ELR (cell line): ENCODE measurements around the gene OR4D9.
A peak's percentile ranks its signal among the peaks of the same experiment; 100 is the strongest.

ENCODE experiments used
- DNase-seq: peaks from one replicate; pipeline ENCODE4 v3.0.0-alpha.2; 2015; ENCODE audit warnings: low read depth

Gene OR4D9

GRCh38 chr11:59550842-59551658, 39.7 kb downstream of the OR4D9 start:
- peak; percentile 96 for DNase-seq

DNA sequence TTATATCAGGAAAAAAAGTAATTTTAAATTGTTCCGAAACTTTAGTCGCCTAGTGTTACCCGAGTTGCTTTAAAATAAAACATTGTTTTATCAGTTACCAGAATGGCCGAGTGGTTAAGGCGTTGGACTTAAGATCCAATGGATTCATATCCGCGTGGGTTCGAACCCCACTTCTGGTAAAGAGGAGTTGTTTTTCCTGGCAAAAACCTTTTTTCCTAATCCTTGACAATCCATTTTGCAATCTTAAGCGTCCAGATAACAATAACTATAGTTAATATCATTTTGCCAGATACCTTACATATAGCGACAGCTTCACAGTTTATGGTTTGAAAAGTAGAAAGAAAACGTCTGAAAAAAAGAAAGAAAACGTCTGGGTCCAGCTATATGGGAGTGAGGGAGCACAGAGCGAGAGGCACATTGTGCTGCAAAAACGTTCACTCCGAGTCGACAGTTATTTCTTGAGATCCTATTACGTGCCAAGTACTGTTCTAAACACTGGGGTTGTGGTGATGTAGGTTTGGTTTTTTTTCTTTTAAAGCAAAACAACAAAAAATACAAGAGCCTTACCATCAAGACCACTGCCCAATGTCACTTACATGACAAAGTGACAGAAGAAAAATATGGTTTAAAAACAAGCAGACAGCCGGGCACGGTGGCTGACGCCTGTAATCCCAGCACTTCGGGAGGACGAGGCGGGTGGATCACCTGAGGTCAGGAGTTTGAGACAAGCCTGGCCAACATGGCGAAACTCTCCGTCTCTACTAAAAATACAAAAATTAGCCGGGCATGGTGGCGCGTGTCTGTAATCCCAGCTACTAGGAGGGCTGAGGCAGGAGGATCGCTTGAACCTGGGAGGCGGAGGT, 40.6 kb downstream of the OR4D9 start:
- DNase-seq = peak; percentile 89

- no peak for DNase-seq
These were observed 41.5 kb downstream of the OR4D9 start for GRCh38 chr11:59552844-59553243.

GRCh38 chr11:59553323-59553722, 42.0 kb downstream of the OR4D9 start:
- DNase-seq = no peak

GRCh38 chr11:59555601-59556114, 44.3 kb downstream of the OR4D9 start:
- DNase-seq = peak; percentile 42

- DNase-seq = peak; percentile 93
These were observed 45.0 kb downstream of the OR4D9 start for GRCh38 chr11:59556115-59556916.

DNA sequence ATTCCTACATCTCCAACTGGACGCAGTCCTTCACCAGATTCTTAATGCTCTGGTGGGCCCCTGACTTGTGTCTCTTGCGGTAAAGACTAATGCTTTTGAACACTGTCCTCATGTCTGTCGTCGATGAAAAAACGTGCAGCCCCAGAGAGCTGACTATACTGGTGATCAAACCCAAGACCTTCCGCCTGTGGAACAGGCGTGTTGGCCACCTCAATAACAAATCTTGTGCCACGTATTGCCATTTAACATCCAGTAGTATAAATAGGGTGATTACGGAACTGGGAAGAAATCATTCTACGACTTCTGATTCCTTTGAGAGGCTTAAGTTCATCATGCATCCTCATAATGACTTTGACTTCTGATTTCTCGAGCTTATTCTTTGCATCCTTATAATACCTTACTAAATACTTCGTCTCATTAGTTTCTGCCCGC, 45.6 kb downstream of the OR4D9 start:
- DNase-seq = peak; percentile 65

GRCh38 chr11:59558270-59558643, 46.9 kb downstream of the OR4D9 start:
- DNase-seq = no peak

DNA sequence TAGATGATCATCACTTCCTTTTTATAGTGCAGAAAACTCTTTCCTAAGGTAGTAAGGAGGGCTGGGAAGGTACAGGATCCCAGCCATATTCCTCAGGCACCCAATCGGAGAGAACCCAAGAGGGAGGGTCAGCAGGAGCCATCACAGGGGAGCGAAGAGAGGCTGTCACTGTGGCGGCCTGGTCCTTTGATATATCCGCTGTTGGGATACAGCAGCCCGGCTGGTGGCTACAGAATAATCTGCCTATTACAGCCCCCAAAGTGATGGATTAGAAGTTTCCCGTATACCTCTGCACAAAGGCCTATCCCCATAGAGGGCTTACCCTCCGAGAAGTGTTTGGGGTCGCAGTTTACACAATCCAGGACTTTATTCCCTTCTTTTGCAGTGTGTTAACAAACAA, 48.5 kb downstream of the OR4D9 start:
- no peak for DNase-seq

DNA sequence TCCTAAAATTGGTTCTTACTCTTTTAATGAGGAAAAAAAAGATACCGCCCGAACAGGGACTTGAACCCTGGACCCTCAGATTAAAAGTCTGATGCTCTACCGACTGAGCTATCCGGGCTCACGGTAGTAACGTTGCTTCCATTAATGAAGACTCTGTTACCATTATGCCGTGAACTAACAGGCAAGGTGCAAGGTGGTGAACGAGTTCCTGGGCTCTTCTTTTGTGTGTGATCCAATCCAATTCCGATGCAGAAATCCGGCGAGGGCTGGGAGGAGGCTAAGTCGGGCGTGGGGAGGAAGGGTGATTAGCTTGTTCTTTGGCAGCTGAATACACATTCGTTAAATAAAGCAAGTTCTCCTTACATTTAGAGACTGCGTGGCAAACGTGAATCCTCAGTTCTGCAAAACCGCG, 49.0 kb downstream of the OR4D9 start:
- peak; percentile 83 for DNase-seq

- DNase-seq = peak; percentile 88
These were observed 49.5 kb downstream of the OR4D9 start for GRCh38 chr11:59560702-59561473.

GRCh38 chr11:59562292-59562691, 51.0 kb downstream of the OR4D9 start:
- DNase-seq = no peak
